ENCODE data around the gene BCAR3.

DNA sequence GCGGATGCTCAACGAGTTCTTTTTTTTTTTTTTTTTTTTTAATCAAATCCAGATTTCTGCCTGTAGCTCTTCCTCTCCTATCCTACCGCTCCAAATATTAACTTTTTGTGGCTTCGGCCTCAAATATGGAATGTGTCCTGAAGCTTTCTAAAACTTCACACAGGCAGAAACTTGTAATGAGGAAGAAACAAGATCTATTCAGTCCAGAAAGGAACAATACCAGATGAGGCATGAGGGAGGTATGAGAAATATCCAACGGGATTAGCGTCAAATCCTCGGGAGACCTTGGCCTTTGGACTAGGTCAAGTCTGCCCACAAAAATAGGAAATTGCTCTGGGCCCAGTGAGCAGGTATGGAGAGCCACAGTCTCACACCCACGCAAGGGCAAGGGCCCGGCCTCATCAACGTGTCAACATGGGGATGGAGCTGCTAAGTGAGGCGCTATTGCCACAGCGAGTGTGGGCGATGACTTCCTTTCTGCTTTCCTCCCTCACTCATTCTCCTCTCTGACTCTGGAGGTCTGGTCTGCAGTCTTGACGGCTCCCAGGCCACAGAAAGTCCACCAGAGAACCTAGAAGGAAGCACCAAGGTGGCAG, 66.6 kb downstream of the BCAR3 start:
- TF ChIP-seq CTCF (IDR thresholded peaks at IDR 0.05) = no peak
- no peak for TF ChIP-seq POLR2A (IDR thresholded peaks at IDR 0.05)

Measured in Peyer's patch (tissue), 4 donors.